Measurements from ENCODE around the gene ROS1.

The ROS1 gene

GRCh38 chr6:117401799-117402198 is 23.9 kb downstream of the ROS1 start:
- no peaks in the 10 kb centered on the region for H3K27me3 ChIP-seq (ENCODE audit: control insufficient read depth, insufficient read depth, low read length)
- no peaks in the 10 kb centered on the region for H3K36me3 ChIP-seq (ENCODE audit: control insufficient read depth, insufficient read depth, low read length)
- H3K9ac ChIP-seq (ENCODE audit: low read depth, low read length), result no peak overlapping the region
- no peak overlapping the region for H3K4me3 ChIP-seq (ENCODE audit: low read depth, low read length)
- no peaks in the 10 kb centered on the region for H3K4me1 ChIP-seq (ENCODE audit: control insufficient read depth, insufficient read depth, low read length)
- H3K9me3 ChIP-seq (ENCODE audit: control insufficient read depth, insufficient read depth, low read length), result no peaks in the 10 kb centered on the region
- H3K27ac ChIP-seq (ENCODE audit: low read depth, low read length), result no peak overlapping the region

- Histone ChIP-seq H3K9me3 (ENCODE audit: control insufficient read depth, insufficient read depth, low read length) (no peaks in the 10 kb centered on the region), H3K9ac (ENCODE audit: low read depth, low read length) (no peak overlapping the region), H3K4me3 (ENCODE audit: low read depth, low read length) (no peak overlapping the region), H3K36me3 (ENCODE audit: control insufficient read depth, insufficient read depth, low read length) (no peaks in the 10 kb centered on the region), H3K4me1 (ENCODE audit: control insufficient read depth, insufficient read depth, low read length) (no peaks in the 10 kb centered on the region), H3K27me3 (ENCODE audit: control insufficient read depth, insufficient read depth, low read length) (no peaks in the 10 kb centered on the region), H3K27ac (ENCODE audit: low read depth, low read length) (no peak overlapping the region)
Measured at GRCh38 chr6:117399924-117400323, 25.8 kb downstream of the ROS1 start.

GRCh38 chr6:117399126-117399525 is 26.6 kb downstream of the ROS1 start:
- Histone ChIP-seq H3K9me3 (ENCODE audit: control insufficient read depth, insufficient read depth, low read length) (no peaks in the 10 kb centered on the region), H3K4me3 (ENCODE audit: low read depth, low read length) (no peak overlapping the region), H3K4me1 (ENCODE audit: control insufficient read depth, insufficient read depth, low read length) (no peaks in the 10 kb centered on the region), H3K36me3 (ENCODE audit: control insufficient read depth, insufficient read depth, low read length) (no peaks in the 10 kb centered on the region), H3K27ac (ENCODE audit: low read depth, low read length) (no peak overlapping the region), H3K27me3 (ENCODE audit: control insufficient read depth, insufficient read depth, low read length) (no peaks in the 10 kb centered on the region), H3K9ac (ENCODE audit: low read depth, low read length) (no peak overlapping the region)

- H3K27me3 ChIP-seq (ENCODE audit: control insufficient read depth, insufficient read depth, low read length), result no peaks in the 10 kb centered on the region
- H3K4me1 ChIP-seq (ENCODE audit: control insufficient read depth, insufficient read depth, low read length), result no peaks in the 10 kb centered on the region
- H3K4me3 ChIP-seq (ENCODE audit: low read depth, low read length), result no peak overlapping the region
- H3K9ac ChIP-seq (ENCODE audit: low read depth, low read length), result no peak overlapping the region
- no peak overlapping the region for H3K27ac ChIP-seq (ENCODE audit: low read depth, low read length)
- no peaks in the 10 kb centered on the region for H3K36me3 ChIP-seq (ENCODE audit: control insufficient read depth, insufficient read depth, low read length)
- H3K9me3 ChIP-seq (ENCODE audit: control insufficient read depth, insufficient read depth, low read length), result no peaks in the 10 kb centered on the region
Measured at GRCh38 chr6:117397536-117398227, 28.1 kb downstream of the ROS1 start.

- H3K4me3 ChIP-seq (ENCODE audit: low read depth, low read length), result no peak overlapping the region
- no peaks in the 10 kb centered on the region for H3K36me3 ChIP-seq (ENCODE audit: control insufficient read depth, insufficient read depth, low read length)
- no peaks in the 10 kb centered on the region for H3K4me1 ChIP-seq (ENCODE audit: control insufficient read depth, insufficient read depth, low read length)
Measured at GRCh38 chr6:117396228-117396627, 29.5 kb downstream of the ROS1 start.

GRCh38 chr6:117395164-117395563 is 30.6 kb downstream of the ROS1 start:
- Histone ChIP-seq H3K27me3 (ENCODE audit: control insufficient read depth, insufficient read depth, low read length) (no peaks in the 10 kb centered on the region), H3K9ac (ENCODE audit: low read depth, low read length) (no peak overlapping the region), H3K4me3 (ENCODE audit: low read depth, low read length) (no peak overlapping the region), H3K4me1 (ENCODE audit: control insufficient read depth, insufficient read depth, low read length) (no peaks in the 10 kb centered on the region), H3K36me3 (ENCODE audit: control insufficient read depth, insufficient read depth, low read length) (no peaks in the 10 kb centered on the region), H3K27ac (ENCODE audit: low read depth, low read length) (no peak overlapping the region), H3K9me3 (ENCODE audit: control insufficient read depth, insufficient read depth, low read length) (no peaks in the 10 kb centered on the region)

More at GRCh38 chr6:117396228-117396627, 29.5 kb downstream of the ROS1 start:
- H3K9me3 ChIP-seq (ENCODE audit: control insufficient read depth, insufficient read depth, low read length), result no peaks in the 10 kb centered on the region
- no peak overlapping the region for H3K27ac ChIP-seq (ENCODE audit: low read depth, low read length)
- H3K27me3 ChIP-seq (ENCODE audit: control insufficient read depth, insufficient read depth, low read length), result no peaks in the 10 kb centered on the region
- no peak overlapping the region for H3K9ac ChIP-seq (ENCODE audit: low read depth, low read length)

- Histone ChIP-seq H3K36me3 (ENCODE audit: control insufficient read depth, insufficient read depth, low read length) (no peaks in the 10 kb centered on the region), H3K9ac (ENCODE audit: low read depth, low read length) (no peak overlapping the region), H3K27ac (ENCODE audit: low read depth, low read length) (no peak overlapping the region), H3K4me3 (ENCODE audit: low read depth, low read length) (no peak overlapping the region), H3K27me3 (ENCODE audit: control insufficient read depth, insufficient read depth, low read length) (no peaks in the 10 kb centered on the region), H3K9me3 (ENCODE audit: control insufficient read depth, insufficient read depth, low read length) (no peaks in the 10 kb centered on the region), H3K4me1 (ENCODE audit: control insufficient read depth, insufficient read depth, low read length) (no peaks in the 10 kb centered on the region)
Measured at GRCh38 chr6:117393045-117393444, 32.7 kb downstream of the ROS1 start.

GRCh38 chr6:117391874-117392583 is 33.7 kb downstream of the ROS1 start:
- no peaks in the 10 kb centered on the region for H3K4me1 ChIP-seq (ENCODE audit: control insufficient read depth, insufficient read depth, low read length)
- no peaks in the 10 kb centered on the region for H3K36me3 ChIP-seq (ENCODE audit: control insufficient read depth, insufficient read depth, low read length)
- H3K4me3 ChIP-seq (ENCODE audit: low read depth, low read length), result no peak overlapping the region
- no peaks in the 10 kb centered on the region for H3K9me3 ChIP-seq (ENCODE audit: control insufficient read depth, insufficient read depth, low read length)
- H3K27ac ChIP-seq (ENCODE audit: low read depth, low read length), result no peak overlapping the region
- no peaks in the 10 kb centered on the region for H3K27me3 ChIP-seq (ENCODE audit: control insufficient read depth, insufficient read depth, low read length)
- no peak overlapping the region for H3K9ac ChIP-seq (ENCODE audit: low read depth, low read length)

- Histone ChIP-seq H3K27ac (ENCODE audit: low read depth, low read length) (no peak overlapping the region), H3K4me3 (ENCODE audit: low read depth, low read length) (no peak overlapping the region), H3K4me1 (ENCODE audit: control insufficient read depth, insufficient read depth, low read length) (no peaks in the 10 kb centered on the region), H3K9me3 (ENCODE audit: control insufficient read depth, insufficient read depth, low read length) (no peaks in the 10 kb centered on the region), H3K36me3 (ENCODE audit: control insufficient read depth, insufficient read depth, low read length) (no peaks in the 10 kb centered on the region), H3K9ac (ENCODE audit: low read depth, low read length) (no peak overlapping the region), H3K27me3 (ENCODE audit: control insufficient read depth, insufficient read depth, low read length) (no peaks in the 10 kb centered on the region)
Measured at GRCh38 chr6:117389227-117390057, 36.3 kb downstream of the ROS1 start.

GRCh38 chr6:117387454-117387974 is 38.2 kb downstream of the ROS1 start:
- H3K36me3 ChIP-seq (ENCODE audit: control insufficient read depth, insufficient read depth, low read length), result no peaks in the 10 kb centered on the region
- no peak overlapping the region for H3K9ac ChIP-seq (ENCODE audit: low read depth, low read length)
- H3K4me1 ChIP-seq (ENCODE audit: control insufficient read depth, insufficient read depth, low read length), result no peaks in the 10 kb centered on the region
- H3K27ac ChIP-seq (ENCODE audit: low read depth, low read length), result no peak overlapping the region
- no peaks in the 10 kb centered on the region for H3K9me3 ChIP-seq (ENCODE audit: control insufficient read depth, insufficient read depth, low read length)
- no peak overlapping the region for H3K4me3 ChIP-seq (ENCODE audit: low read depth, low read length)
- no peaks in the 10 kb centered on the region for H3K27me3 ChIP-seq (ENCODE audit: control insufficient read depth, insufficient read depth, low read length)
